Adrenal gland (tissue), 12 donors: Measurements from ENCODE around the gene THBS2. TPM values are rescaled to one million over a fixed set of nuclear protein-coding genes. Genes with fewer than 3 reads are reported as not detected.

Experiments used
- DNase-seq, 7 donors: peaks; one replicate each; pipeline ENCODE4 v3.0.0-alpha.2; 2019 to 2020
- H3K27ac ChIP-seq, 5 donors: fragments of 200-600 bp; sonication (generic) in 4 of 5; 1 replicate in 3 of 5; 2 replicates in 2 of 5; pipeline versions ENCODE4 v1.5.1 to v1.8.0; 2016 to 2020; ENCODE audit warnings: mild to moderate bottlenecking in 1 of 5
- H3K27me3 ChIP-seq: fragments of 200-600 bp; 2 replicates; pipeline ENCODE4 v1.8.0; 2021
- H3K36me3 ChIP-seq, 2 donors: fragments of 200-600 bp; replicated peaks in 1 of 2; 1 replicate in 1 of 2; 2 replicates in 1 of 2; pipeline versions ENCODE4 v1.5.1 to v1.8.0; 2018 to 2022
- H3K4me1 ChIP-seq, 2 donors: fragments of 200-600 bp; replicated peaks in 1 of 2; 1 replicate in 1 of 2; 2 replicates in 1 of 2; pipeline versions ENCODE4 v1.5.1 to v1.8.0; 2018 to 2021
- H3K4me3 ChIP-seq, 4 donors: fragments of 200-600 bp; sonication (generic) in 3 of 4; one replicate each; pipeline ENCODE4 v1.5.1; 2016 to 2018
- H3K9me3 ChIP-seq, 3 donors: fragments of 200-600 bp; sonication (generic) in 1 of 3; replicated peaks in 1 of 3; 1 replicate in 2 of 3; 2 replicates in 1 of 3; pipeline versions ENCODE4 v1.5.1 to v1.8.0; 2016 to 2021
- POLR2A ChIP-seq, 2 donors: fragments of 450-650 bp; IDR thresholded peaks; one replicate each; pipeline ENCODE4 v1.6.1; 2017; ENCODE audit warnings: antibody characterized with exemption in 2 of 2, mild to moderate bottlenecking in 2 of 2, moderate library complexity in 1 of 2
- WGBS, 4 donors: extraction: QIAGEN DNeasy Blood & Tissue Kit in 2 of 4; methylation state at CpG; one replicate each; pipeline versions ENCODE4 v1.1.5 to v1.1.7; 2013 to 2017; 5-methylcytosine and 5-hydroxymethylcytosine counted together
- intact Hi-C, 2 donors: fragments of 100-400 bp; cut with DNase I; formaldehyde crosslinking; loops; one replicate each; pipeline versions ENCODE4 v1.14.1 to v1.15.0; 2022 to 2023
- polyA plus RNA-seq, 3 donors: library from polyadenylated mRNA; stranded (reverse); fragments of 200-250 nt in 2 of 3; fragments of 350-450 nt in 1 of 3; fragmentation: Illumina TruSeq in 1 of 3; extraction: RNeasy Lipid Tissue Mini Kit (QIAGEN cat#74804) in 1 of 3; gene quantifications; one replicate each; pipeline ENCODE4 v1.2.3, GENCODE V29; 2013 to 2014
- total RNA-seq, 9 donors: library from RNA; depleted of rRNA in 4 of 9; stranded (reverse); fragments of >200 nt in 4 of 9; fragments of 120-200 nt in 1 of 9; fragmentation: NEBNext Ultra II Directional in 1 of 9; extraction: Animal tissue kit (Norgen Biotek cat#: 25700) in 1 of 9; gene quantifications; one replicate each; pipeline versions ENCODE4 v1.1.0 to v1.2.4, GENCODE V29; 2013 to 2023
- TF ChIP-seq, protein P1 (sequence below), 6 experiments: fragments of 450-650 bp in 4 of 6; fragments of 200-600 bp in 2 of 6; sonication (generic) in 1 of 6; IDR thresholded peaks; 1 replicate in 5 of 6; 2 replicates in 1 of 6; pipeline versions ENCODE4 v1.5.1 to v1.8.0; 2016 to 2021; ENCODE audit warnings: antibody characterized with exemption in 6 of 6, mild to moderate bottlenecking in 2 of 6, moderate library complexity in 1 of 6
- donor health status: healthy with polysubstance abuse.
- donor health status: Bipolar disorder and iron deficiency.
- donor health status: DM: yes; HTN: yes; CAD: no.
- donor health status: DM: no; HTN: no; CAD: no.
- donor health status: DM: no; HTN: no; CAD: no.
- donor health status: DM: yes; HTN: yes; CAD: no.

THBS2 gene
- total and polyA plus RNA-seq, 12 donors: 5.6 to 72.7 (median 14.8) TPM

- intact Hi-C loops: no loop called here
- WGBS, 4 donors: 78 to 88% (median 80%) methylated on average over 8 of the region's 8 CpGs
- H3K4me3 ChIP-seq: no peak overlapping the region
- no peaks in the 10 kb centered on the region for H3K4me1 ChIP-seq
- peak overlapping the region in 1 of 5 donors; percentile 88 for H3K27ac ChIP-seq
- no peaks in the 10 kb centered on the region for H3K9me3 ChIP-seq
- H3K36me3 ChIP-seq: no peaks in the 10 kb centered on the region
- no peak for DNase-seq
- no peaks in the 10 kb centered on the region for H3K27me3 ChIP-seq
- no peak for TF ChIP-seq POLR2A (IDR thresholded peaks at IDR 0.05)
- TF ChIP-seq, protein P1, sequence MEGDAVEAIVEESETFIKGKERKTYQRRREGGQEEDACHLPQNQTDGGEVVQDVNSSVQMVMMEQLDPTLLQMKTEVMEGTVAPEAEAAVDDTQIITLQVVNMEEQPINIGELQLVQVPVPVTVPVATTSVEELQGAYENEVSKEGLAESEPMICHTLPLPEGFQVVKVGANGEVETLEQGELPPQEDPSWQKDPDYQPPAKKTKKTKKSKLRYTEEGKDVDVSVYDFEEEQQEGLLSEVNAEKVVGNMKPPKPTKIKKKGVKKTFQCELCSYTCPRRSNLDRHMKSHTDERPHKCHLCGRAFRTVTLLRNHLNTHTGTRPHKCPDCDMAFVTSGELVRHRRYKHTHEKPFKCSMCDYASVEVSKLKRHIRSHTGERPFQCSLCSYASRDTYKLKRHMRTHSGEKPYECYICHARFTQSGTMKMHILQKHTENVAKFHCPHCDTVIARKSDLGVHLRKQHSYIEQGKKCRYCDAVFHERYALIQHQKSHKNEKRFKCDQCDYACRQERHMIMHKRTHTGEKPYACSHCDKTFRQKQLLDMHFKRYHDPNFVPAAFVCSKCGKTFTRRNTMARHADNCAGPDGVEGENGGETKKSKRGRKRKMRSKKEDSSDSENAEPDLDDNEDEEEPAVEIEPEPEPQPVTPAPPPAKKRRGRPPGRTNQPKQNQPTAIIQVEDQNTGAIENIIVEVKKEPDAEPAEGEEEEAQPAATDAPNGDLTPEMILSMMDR (IDR thresholded peaks at IDR 0.05): no peak
Observed at GRCh38 chr6:169189182-169189581, 64.5 kb downstream of the THBS2 start.

DNA sequence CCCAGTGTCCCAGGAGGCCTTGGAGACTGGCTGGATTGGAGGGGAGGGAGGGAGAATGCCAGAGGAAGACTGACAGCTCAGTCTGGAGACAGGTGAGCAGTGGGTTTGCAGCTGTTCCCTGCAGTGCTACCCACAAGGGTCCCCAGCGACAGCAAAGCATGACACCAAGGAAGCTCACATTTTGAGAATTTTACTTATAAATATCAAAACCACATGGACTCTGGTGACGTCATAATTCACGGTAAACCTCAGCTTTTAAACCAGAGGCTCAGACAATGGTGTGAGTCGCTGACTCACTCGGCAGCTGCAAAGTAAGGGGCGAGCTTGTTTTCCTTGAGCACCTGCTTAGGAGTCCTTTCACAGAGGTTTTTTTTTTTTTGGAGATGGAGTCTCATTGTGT is 65.2 kb downstream of the THBS2 start:
- Histone ChIP-seq H3K27me3 (no peaks in the 10 kb centered on the region), H3K9me3 (no peaks in the 10 kb centered on the region), H3K4me1 (no peaks in the 10 kb centered on the region), H3K4me3 (no peak overlapping the region), H3K36me3 (no peaks in the 10 kb centered on the region), H3K27ac (no peak overlapping the region)
- intact Hi-C loops: no loop called here
- WGBS, 4 donors: 71 to 80% (median 78%) methylated on average over 6 of the region's 6 CpGs
- no peak for DNase-seq
- TF ChIP-seq, protein P1 (IDR thresholded peaks at IDR 0.05): no peak
- TF ChIP-seq POLR2A (IDR thresholded peaks at IDR 0.05): no peak

- 74 to 94% (median 82%) methylated on average over 7 to 9 of the region's 9 CpGs for WGBS, 4 donors
- no peak for DNase-seq
- no peaks in the 10 kb centered on the region for H3K36me3 ChIP-seq
- TF ChIP-seq POLR2A (IDR thresholded peaks at IDR 0.05): no peak
- TF ChIP-seq, protein P1 (IDR thresholded peaks at IDR 0.05): no peak
- no peaks in the 10 kb centered on the region for H3K27me3 ChIP-seq
- H3K9me3 ChIP-seq: no peaks in the 10 kb centered on the region
- no peak overlapping the region for H3K4me3 ChIP-seq
- no peaks in the 10 kb centered on the region for H3K4me1 ChIP-seq
- H3K27ac ChIP-seq: no peak overlapping the region
- intact Hi-C loops: no loop called here
Observed at GRCh38 chr6:169188051-169188470, 65.6 kb downstream of the THBS2 start.

- Histone ChIP-seq H3K27ac (no peak overlapping the region), H3K36me3 (no peaks in the 10 kb centered on the region), H3K9me3 (no peaks in the 10 kb centered on the region), H3K4me1 (no peaks in the 10 kb centered on the region), H3K4me3 (no peak overlapping the region), H3K27me3 (no peaks in the 10 kb centered on the region)
- intact Hi-C loops: no loop called here
- DNase-seq: peak in 1 of 7 donors; percentile 20
- TF ChIP-seq, protein P1 (IDR thresholded peaks at IDR 0.05): no peak
- TF ChIP-seq POLR2A (IDR thresholded peaks at IDR 0.05): no peak
- WGBS, 4 donors: 88 to 93% (median 90%) methylated on average over 16 to 25 of the region's 25 CpGs
Observed at GRCh38 chr6:169186496-169187169, 67.0 kb downstream of the THBS2 start.
